ENCODE results near the gene CDH23.

CDH23 gene

GRCh38 chr10:71396711-71397295 is at the start of gene CDH23:
CDH23 (plus strand) TSS chr10:71396920; CDS start chr10:71439832, 42,912 bp downstream.
- Histone ChIP-seq H3K4me1 (ENCODE audit: control insufficient read depth in 2 of 2, insufficient read depth in 2 of 2, low read length in 2 of 2) (peaks cover 7 to 8% of the 10 kb centered on the region in 2 donors), H3K9me3 (ENCODE audit: control insufficient read depth in 2 of 2, low read length in 2 of 2) (no peaks in the 10 kb centered on the region), H3K4me3 (ENCODE audit: low read length in 2 of 2) (peak within 1 kb of the TSS; percentile 30 to 41), H3K27ac (ENCODE audit: low read depth in 2 of 2, low read length in 2 of 2) (no peak within 1 kb of the TSS), H3K36me3 (ENCODE audit: control insufficient read depth in 2 of 2, insufficient read depth in 2 of 2, low read length in 2 of 2) (no peaks in the 10 kb centered on the region), H3K9ac (ENCODE audit: low read depth in 1 of 2, low read length in 2 of 2) (no peak within 1 kb of the TSS), H3K27me3 (ENCODE audit: control insufficient read depth in 2 of 2, insufficient read depth in 2 of 2, low read length in 2 of 2) (peaks cover 38 to 48% of the 10 kb centered on the region in 2 donors)

- Histone ChIP-seq H3K4me1 (ENCODE audit: control insufficient read depth in 2 of 2, insufficient read depth in 2 of 2, low read length in 2 of 2) (peaks cover 23 to 38% of the 10 kb centered on the region in 2 donors), H3K4me3 (ENCODE audit: low read length in 2 of 2) (no peak overlapping the region), H3K36me3 (ENCODE audit: control insufficient read depth in 2 of 2, insufficient read depth in 2 of 2, low read length in 2 of 2) (no peaks in the 10 kb centered on the region), H3K9ac (ENCODE audit: low read depth in 1 of 2, low read length in 2 of 2) (no peak overlapping the region), H3K27me3 (ENCODE audit: control insufficient read depth in 2 of 2, insufficient read depth in 2 of 2, low read length in 2 of 2) (no peaks in the 10 kb centered on the region), H3K9me3 (ENCODE audit: control insufficient read depth in 2 of 2, low read length in 2 of 2) (no peaks in the 10 kb centered on the region), H3K27ac (ENCODE audit: low read depth in 2 of 2, low read length in 2 of 2) (peak overlapping the region; percentile 13 to 38)
These were observed 48.9 kb upstream of the CDH23 start for GRCh38 chr10:71347587-71348395.

GRCh38 chr10:71348850-71349249 is 47.9 kb upstream of the CDH23 start:
- Histone ChIP-seq H3K27ac (ENCODE audit: low read depth in 2 of 2, low read length in 2 of 2) (peak overlapping the region in 1 of 2 donors; percentile 13), H3K36me3 (ENCODE audit: control insufficient read depth in 2 of 2, insufficient read depth in 2 of 2, low read length in 2 of 2) (no peaks in the 10 kb centered on the region), H3K4me3 (ENCODE audit: low read length in 2 of 2) (no peak overlapping the region), H3K4me1 (ENCODE audit: control insufficient read depth in 2 of 2, insufficient read depth in 2 of 2, low read length in 2 of 2) (peaks cover 13 to 27% of the 10 kb centered on the region in 2 donors), H3K27me3 (ENCODE audit: control insufficient read depth in 2 of 2, insufficient read depth in 2 of 2, low read length in 2 of 2) (no peaks in the 10 kb centered on the region), H3K9ac (ENCODE audit: low read depth in 1 of 2, low read length in 2 of 2) (no peak overlapping the region), H3K9me3 (ENCODE audit: control insufficient read depth in 2 of 2, low read length in 2 of 2) (no peaks in the 10 kb centered on the region)

GRCh38 chr10:71349406-71349805 is 47.3 kb upstream of the CDH23 start:
- Histone ChIP-seq H3K36me3 (ENCODE audit: control insufficient read depth in 2 of 2, insufficient read depth in 2 of 2, low read length in 2 of 2) (peaks cover under 1 to 2% of the 10 kb centered on the region in 2 donors), H3K27me3 (ENCODE audit: control insufficient read depth in 2 of 2, insufficient read depth in 2 of 2, low read length in 2 of 2) (no peaks in the 10 kb centered on the region), H3K9ac (ENCODE audit: low read depth in 1 of 2, low read length in 2 of 2) (no peak overlapping the region), H3K4me1 (ENCODE audit: control insufficient read depth in 2 of 2, insufficient read depth in 2 of 2, low read length in 2 of 2) (peaks cover 9 to 22% of the 10 kb centered on the region in 2 donors), H3K27ac (ENCODE audit: low read depth in 2 of 2, low read length in 2 of 2) (no peak overlapping the region), H3K9me3 (ENCODE audit: control insufficient read depth in 2 of 2, low read length in 2 of 2) (no peaks in the 10 kb centered on the region), H3K4me3 (ENCODE audit: low read length in 2 of 2) (no peak overlapping the region)

- Histone ChIP-seq H3K36me3 (ENCODE audit: control insufficient read depth in 2 of 2, insufficient read depth in 2 of 2, low read length in 2 of 2) (peaks cover 2 to 4% of the 10 kb centered on the region in 2 donors), H3K27me3 (ENCODE audit: control insufficient read depth in 2 of 2, insufficient read depth in 2 of 2, low read length in 2 of 2) (no peaks in the 10 kb centered on the region)
These were observed 45.6 kb upstream of the CDH23 start for GRCh38 chr10:71351087-71351486.

GRCh38 chr10:71351628-71352319 is 44.9 kb upstream of the CDH23 start:
- Histone ChIP-seq H3K36me3 (ENCODE audit: control insufficient read depth in 2 of 2, insufficient read depth in 2 of 2, low read length in 2 of 2) (peaks cover 5% of the 10 kb centered on the region in 2 donors), H3K27ac (ENCODE audit: low read depth in 2 of 2, low read length in 2 of 2) (no peak overlapping the region), H3K9me3 (ENCODE audit: control insufficient read depth in 2 of 2, low read length in 2 of 2) (no peaks in the 10 kb centered on the region), H3K4me3 (ENCODE audit: low read length in 2 of 2) (no peak overlapping the region), H3K4me1 (ENCODE audit: control insufficient read depth in 2 of 2, insufficient read depth in 2 of 2, low read length in 2 of 2) (peaks cover 9 to 20% of the 10 kb centered on the region in 2 donors), H3K27me3 (ENCODE audit: control insufficient read depth in 2 of 2, insufficient read depth in 2 of 2, low read length in 2 of 2) (no peaks in the 10 kb centered on the region), H3K9ac (ENCODE audit: low read depth in 1 of 2, low read length in 2 of 2) (no peak overlapping the region)

More at GRCh38 chr10:71351087-71351486, 45.6 kb upstream of the CDH23 start:
- Histone ChIP-seq H3K9ac (ENCODE audit: low read depth in 1 of 2, low read length in 2 of 2) (no peak overlapping the region), H3K9me3 (ENCODE audit: control insufficient read depth in 2 of 2, low read length in 2 of 2) (no peaks in the 10 kb centered on the region), H3K4me1 (ENCODE audit: control insufficient read depth in 2 of 2, insufficient read depth in 2 of 2, low read length in 2 of 2) (peaks cover 9 to 20% of the 10 kb centered on the region in 2 donors), H3K4me3 (ENCODE audit: low read length in 2 of 2) (no peak overlapping the region), H3K27ac (ENCODE audit: low read depth in 2 of 2, low read length in 2 of 2) (no peak overlapping the region)

GRCh38 chr10:71353639-71354038 is 43.1 kb upstream of the CDH23 start:
- no peak overlapping the region for H3K27ac ChIP-seq (ENCODE audit: low read depth in 2 of 2, low read length in 2 of 2)

GRCh38 chr10:71354776-71355175 is 41.9 kb upstream of the CDH23 start:
- Histone ChIP-seq H3K27me3 (ENCODE audit: control insufficient read depth in 2 of 2, insufficient read depth in 2 of 2, low read length in 2 of 2) (no peaks in the 10 kb centered on the region), H3K4me3 (ENCODE audit: low read length in 2 of 2) (no peak overlapping the region), H3K4me1 (ENCODE audit: control insufficient read depth in 2 of 2, insufficient read depth in 2 of 2, low read length in 2 of 2) (peaks cover 4% of the 10 kb centered on the region in 2 donors), H3K9ac (ENCODE audit: low read depth in 1 of 2, low read length in 2 of 2) (no peak overlapping the region), H3K27ac (ENCODE audit: low read depth in 2 of 2, low read length in 2 of 2) (no peak overlapping the region), H3K9me3 (ENCODE audit: control insufficient read depth in 2 of 2, low read length in 2 of 2) (no peaks in the 10 kb centered on the region), H3K36me3 (ENCODE audit: control insufficient read depth in 2 of 2, insufficient read depth in 2 of 2, low read length in 2 of 2) (peaks cover 7 to 11% of the 10 kb centered on the region in 2 donors)

More at GRCh38 chr10:71353639-71354038, 43.1 kb upstream of the CDH23 start:
- Histone ChIP-seq H3K9me3 (ENCODE audit: control insufficient read depth in 2 of 2, low read length in 2 of 2) (no peaks in the 10 kb centered on the region), H3K36me3 (ENCODE audit: control insufficient read depth in 2 of 2, insufficient read depth in 2 of 2, low read length in 2 of 2) (peaks cover 5 to 11% of the 10 kb centered on the region in 2 donors), H3K4me3 (ENCODE audit: low read length in 2 of 2) (no peak overlapping the region), H3K27me3 (ENCODE audit: control insufficient read depth in 2 of 2, insufficient read depth in 2 of 2, low read length in 2 of 2) (no peaks in the 10 kb centered on the region), H3K4me1 (ENCODE audit: control insufficient read depth in 2 of 2, insufficient read depth in 2 of 2, low read length in 2 of 2) (peaks cover 4 to 10% of the 10 kb centered on the region in 2 donors), H3K9ac (ENCODE audit: low read depth in 1 of 2, low read length in 2 of 2) (no peak overlapping the region)

- H3K9ac ChIP-seq (ENCODE audit: low read depth in 1 of 2, low read length in 2 of 2) = no peak overlapping the region
- peaks cover 4% of the 10 kb centered on the region in 2 donors for H3K4me1 ChIP-seq (ENCODE audit: control insufficient read depth in 2 of 2, insufficient read depth in 2 of 2, low read length in 2 of 2)
- H3K27me3 ChIP-seq (ENCODE audit: control insufficient read depth in 2 of 2, insufficient read depth in 2 of 2, low read length in 2 of 2) = no peaks in the 10 kb centered on the region
- H3K27ac ChIP-seq (ENCODE audit: low read depth in 2 of 2, low read length in 2 of 2) = no peak overlapping the region
- no peaks in the 10 kb centered on the region for H3K9me3 ChIP-seq (ENCODE audit: control insufficient read depth in 2 of 2, low read length in 2 of 2)
- no peak overlapping the region for H3K4me3 ChIP-seq (ENCODE audit: low read length in 2 of 2)
- H3K36me3 ChIP-seq (ENCODE audit: control insufficient read depth in 2 of 2, insufficient read depth in 2 of 2, low read length in 2 of 2) = peaks cover 7 to 11% of the 10 kb centered on the region in 2 donors
These were observed 40.8 kb upstream of the CDH23 start for GRCh38 chr10:71355886-71356285.

- Histone ChIP-seq H3K9ac (ENCODE audit: low read depth in 1 of 2, low read length in 2 of 2) (no peak overlapping the region), H3K36me3 (ENCODE audit: control insufficient read depth in 2 of 2, insufficient read depth in 2 of 2, low read length in 2 of 2) (peaks cover 12 to 13% of the 10 kb centered on the region in 2 donors), H3K4me3 (ENCODE audit: low read length in 2 of 2) (no peak overlapping the region), H3K27ac (ENCODE audit: low read depth in 2 of 2, low read length in 2 of 2) (no peak overlapping the region), H3K27me3 (ENCODE audit: control insufficient read depth in 2 of 2, insufficient read depth in 2 of 2, low read length in 2 of 2) (no peaks in the 10 kb centered on the region), H3K4me1 (ENCODE audit: control insufficient read depth in 2 of 2, insufficient read depth in 2 of 2, low read length in 2 of 2) (no peaks in the 10 kb centered on the region), H3K9me3 (ENCODE audit: control insufficient read depth in 2 of 2, low read length in 2 of 2) (no peaks in the 10 kb centered on the region)
These were observed 38.9 kb upstream of the CDH23 start for GRCh38 chr10:71357792-71358265.
